ENCODE data around the gene MCMBP.

The MCMBP gene

GRCh38 chr10:119831656-119832055 is 41.0 kb downstream of the MCMBP start:
- Histone ChIP-seq H3K9ac (ENCODE audit: low read depth in 1 of 2, low read length in 2 of 2) (no peak overlapping the region), H3K27ac (ENCODE audit: low read depth, low read length) (no peak overlapping the region), H3K9me3 (ENCODE audit: control insufficient read depth in 1 of 2, low read length in 2 of 2) (no peaks in the 10 kb centered on the region), H3K36me3 (ENCODE audit: control insufficient read depth in 1 of 2, insufficient read depth in 2 of 2, low read length in 2 of 2) (peaks cover 49 to 85% of the 10 kb centered on the region in 2 donors), H3K27me3 (ENCODE audit: control insufficient read depth in 1 of 2, insufficient read depth in 2 of 2, low read length in 2 of 2) (no peaks in the 10 kb centered on the region), H3K4me1 (ENCODE audit: control insufficient read depth in 1 of 2, insufficient read depth in 2 of 2, low read length in 2 of 2) (no peaks in the 10 kb centered on the region), H3K4me3 (ENCODE audit: low read depth in 1 of 2, low read length in 2 of 2) (no peak overlapping the region)

DNA sequence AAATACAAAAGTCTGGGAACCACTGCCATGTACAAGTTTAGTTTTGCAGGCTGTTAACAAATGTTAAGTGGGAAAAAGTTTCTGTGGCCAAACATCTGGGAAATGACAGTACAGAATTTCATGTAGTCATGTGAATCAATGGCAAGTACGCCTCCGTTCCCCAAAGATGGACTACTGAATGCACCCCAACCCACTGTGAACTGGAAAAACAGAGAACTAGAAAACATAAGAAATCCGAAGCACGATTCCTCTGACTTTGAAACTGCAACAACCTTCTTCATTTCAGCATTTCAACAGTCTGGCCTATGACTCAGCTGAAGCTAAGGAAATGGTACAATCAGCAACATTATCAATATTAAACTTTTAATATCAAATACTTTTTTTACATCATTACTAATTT is 41.8 kb downstream of the MCMBP start:
- no peaks in the 10 kb centered on the region for H3K9me3 ChIP-seq (ENCODE audit: control insufficient read depth in 1 of 2, low read length in 2 of 2)
- no peaks in the 10 kb centered on the region for H3K4me1 ChIP-seq (ENCODE audit: control insufficient read depth in 1 of 2, insufficient read depth in 2 of 2, low read length in 2 of 2)
- no peak overlapping the region for H3K4me3 ChIP-seq (ENCODE audit: low read depth in 1 of 2, low read length in 2 of 2)
- no peaks in the 10 kb centered on the region for H3K27me3 ChIP-seq (ENCODE audit: control insufficient read depth in 1 of 2, insufficient read depth in 2 of 2, low read length in 2 of 2)
- no peak overlapping the region for H3K9ac ChIP-seq (ENCODE audit: low read depth in 1 of 2, low read length in 2 of 2)
- H3K36me3 ChIP-seq (ENCODE audit: control insufficient read depth in 1 of 2, insufficient read depth in 2 of 2, low read length in 2 of 2) = peaks cover 45 to 78% of the 10 kb centered on the region in 2 donors
- H3K27ac ChIP-seq (ENCODE audit: low read depth, low read length) = no peak overlapping the region

GRCh38 chr10:119829429-119829828 is 43.2 kb downstream of the MCMBP start:
- peaks cover 38 to 66% of the 10 kb centered on the region in 2 donors for H3K36me3 ChIP-seq (ENCODE audit: control insufficient read depth in 1 of 2, insufficient read depth in 2 of 2, low read length in 2 of 2)
- H3K9ac ChIP-seq (ENCODE audit: low read depth in 1 of 2, low read length in 2 of 2) = no peak overlapping the region
- H3K4me1 ChIP-seq (ENCODE audit: control insufficient read depth in 1 of 2, insufficient read depth in 2 of 2, low read length in 2 of 2) = no peaks in the 10 kb centered on the region
- H3K4me3 ChIP-seq (ENCODE audit: low read depth in 1 of 2, low read length in 2 of 2) = no peak overlapping the region
- H3K27me3 ChIP-seq (ENCODE audit: control insufficient read depth in 1 of 2, insufficient read depth in 2 of 2, low read length in 2 of 2) = no peaks in the 10 kb centered on the region
- no peak overlapping the region for H3K27ac ChIP-seq (ENCODE audit: low read depth, low read length)
- no peaks in the 10 kb centered on the region for H3K9me3 ChIP-seq (ENCODE audit: control insufficient read depth in 1 of 2, low read length in 2 of 2)

DNA sequence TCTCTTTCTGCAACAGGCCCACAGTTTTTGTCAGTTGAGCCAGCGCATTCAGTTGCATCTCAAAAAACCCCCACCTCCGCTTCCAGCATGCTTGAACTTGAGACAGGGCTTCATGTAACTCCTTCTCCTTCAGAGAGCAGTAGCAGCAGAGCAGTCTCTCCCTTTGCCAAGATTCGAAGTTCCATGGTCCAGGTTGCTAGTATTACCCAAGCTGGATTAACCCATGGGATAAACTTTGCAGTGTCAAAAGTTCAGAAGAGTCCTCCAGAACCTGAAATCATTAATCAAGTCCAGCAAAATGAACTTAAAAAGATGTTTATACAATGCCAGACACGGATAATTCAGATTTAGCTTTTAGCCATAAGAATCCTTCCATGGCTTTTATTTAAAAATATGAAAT is 45.2 kb downstream of the MCMBP start:
- Histone ChIP-seq H3K36me3 (ENCODE audit: control insufficient read depth in 1 of 2, insufficient read depth in 2 of 2, low read length in 2 of 2) (peaks cover 39 to 61% of the 10 kb centered on the region in 2 donors), H3K9me3 (ENCODE audit: control insufficient read depth in 1 of 2, low read length in 2 of 2) (no peaks in the 10 kb centered on the region), H3K4me1 (ENCODE audit: control insufficient read depth in 1 of 2, insufficient read depth in 2 of 2, low read length in 2 of 2) (no peaks in the 10 kb centered on the region), H3K4me3 (ENCODE audit: low read depth in 1 of 2, low read length in 2 of 2) (no peak overlapping the region), H3K27me3 (ENCODE audit: control insufficient read depth in 1 of 2, insufficient read depth in 2 of 2, low read length in 2 of 2) (no peaks in the 10 kb centered on the region), H3K9ac (ENCODE audit: low read depth in 1 of 2, low read length in 2 of 2) (no peak overlapping the region), H3K27ac (ENCODE audit: low read depth, low read length) (no peak overlapping the region)

- H3K27me3 ChIP-seq (ENCODE audit: control insufficient read depth in 1 of 2, insufficient read depth in 2 of 2, low read length in 2 of 2) = no peaks in the 10 kb centered on the region
- H3K9me3 ChIP-seq (ENCODE audit: control insufficient read depth in 1 of 2, low read length in 2 of 2) = no peaks in the 10 kb centered on the region
- no peak overlapping the region for H3K9ac ChIP-seq (ENCODE audit: low read depth in 1 of 2, low read length in 2 of 2)
- peaks cover 35 to 54% of the 10 kb centered on the region in 2 donors for H3K36me3 ChIP-seq (ENCODE audit: control insufficient read depth in 1 of 2, insufficient read depth in 2 of 2, low read length in 2 of 2)
- H3K27ac ChIP-seq (ENCODE audit: low read depth, low read length) = no peak overlapping the region
- H3K4me1 ChIP-seq (ENCODE audit: control insufficient read depth in 1 of 2, insufficient read depth in 2 of 2, low read length in 2 of 2) = no peaks in the 10 kb centered on the region
- H3K4me3 ChIP-seq (ENCODE audit: low read depth in 1 of 2, low read length in 2 of 2) = no peak overlapping the region
These were observed 45.9 kb downstream of the MCMBP start for GRCh38 chr10:119826771-119827170.

- Histone ChIP-seq H3K27ac (ENCODE audit: low read depth, low read length) (no peak overlapping the region), H3K27me3 (ENCODE audit: control insufficient read depth in 1 of 2, insufficient read depth in 2 of 2, low read length in 2 of 2) (no peaks in the 10 kb centered on the region), H3K4me3 (ENCODE audit: low read depth in 1 of 2, low read length in 2 of 2) (no peak overlapping the region), H3K9me3 (ENCODE audit: control insufficient read depth in 1 of 2, low read length in 2 of 2) (no peaks in the 10 kb centered on the region), H3K36me3 (ENCODE audit: control insufficient read depth in 1 of 2, insufficient read depth in 2 of 2, low read length in 2 of 2) (peaks cover 22 to 31% of the 10 kb centered on the region in 2 donors), H3K9ac (ENCODE audit: low read depth in 1 of 2, low read length in 2 of 2) (no peak overlapping the region), H3K4me1 (ENCODE audit: control insufficient read depth in 1 of 2, insufficient read depth in 2 of 2, low read length in 2 of 2) (no peaks in the 10 kb centered on the region)
These were observed 48.3 kb downstream of the MCMBP start for GRCh38 chr10:119824299-119824698.

DNA sequence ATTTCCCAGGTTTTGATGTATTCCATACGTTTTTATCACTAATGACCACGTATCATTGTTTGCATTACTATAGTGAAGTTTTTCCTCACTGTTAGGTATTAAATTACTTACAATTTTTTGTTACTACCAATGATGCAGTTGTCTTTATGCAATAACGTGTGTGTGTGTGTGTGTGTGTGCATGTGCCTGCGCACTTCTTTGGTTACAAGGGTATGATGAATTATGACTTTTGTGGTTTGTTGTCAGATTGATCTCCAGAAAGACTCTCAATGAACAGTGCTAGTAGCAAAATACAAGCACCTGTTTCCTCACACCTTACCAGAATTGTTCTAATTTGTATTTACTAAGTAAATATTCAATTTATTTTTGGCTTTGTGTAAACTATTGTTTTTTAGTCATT is 51.5 kb downstream of the MCMBP start:
- H3K27ac ChIP-seq (ENCODE audit: low read depth, low read length) = no peak overlapping the region
- H3K36me3 ChIP-seq (ENCODE audit: control insufficient read depth in 1 of 2, insufficient read depth in 2 of 2, low read length in 2 of 2) = peaks cover 5 to 13% of the 10 kb centered on the region in 2 donors
- no peak overlapping the region for H3K9ac ChIP-seq (ENCODE audit: low read depth in 1 of 2, low read length in 2 of 2)

DNA sequence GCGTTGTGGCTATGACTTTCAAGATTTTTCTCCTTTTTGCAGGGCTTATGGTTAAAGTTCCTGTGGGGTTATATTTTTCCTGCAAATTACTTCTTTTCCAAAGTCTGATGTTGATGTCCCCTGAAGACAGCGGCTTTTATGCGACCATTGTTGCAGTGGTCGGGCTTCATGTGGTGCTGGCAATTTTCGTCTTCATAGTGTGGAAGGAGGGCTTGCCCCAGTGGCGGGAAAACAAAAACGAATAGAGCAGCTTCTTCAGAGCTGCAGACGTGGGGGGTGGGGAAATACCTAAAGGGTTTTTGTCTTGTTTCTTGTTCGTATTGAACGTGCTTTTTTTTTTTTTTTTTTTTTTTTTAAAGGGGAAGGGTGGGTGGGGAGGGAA is 53.8 kb downstream of the MCMBP start:
- peak overlapping the region in 1 of 2 donors; percentile 22 for H3K4me3 ChIP-seq (ENCODE audit: low read depth in 1 of 2, low read length in 2 of 2)
- no peak overlapping the region for H3K27ac ChIP-seq (ENCODE audit: low read depth, low read length)
- no peak overlapping the region for H3K9ac ChIP-seq (ENCODE audit: low read depth in 1 of 2, low read length in 2 of 2)
- H3K27me3 ChIP-seq (ENCODE audit: control insufficient read depth in 1 of 2, insufficient read depth in 2 of 2, low read length in 2 of 2) = no peaks in the 10 kb centered on the region
- no peaks in the 10 kb centered on the region for H3K4me1 ChIP-seq (ENCODE audit: control insufficient read depth in 1 of 2, insufficient read depth in 2 of 2, low read length in 2 of 2)
- H3K36me3 ChIP-seq (ENCODE audit: control insufficient read depth in 1 of 2, insufficient read depth in 2 of 2, low read length in 2 of 2) = peaks cover 1 to 19% of the 10 kb centered on the region in 2 donors
- no peaks in the 10 kb centered on the region for H3K9me3 ChIP-seq (ENCODE audit: control insufficient read depth in 1 of 2, low read length in 2 of 2)

More for the DNA sequence above, 51.5 kb downstream of the MCMBP start:
- Histone ChIP-seq H3K4me3 (ENCODE audit: low read depth in 1 of 2, low read length in 2 of 2) (no peak overlapping the region), H3K9me3 (ENCODE audit: control insufficient read depth in 1 of 2, low read length in 2 of 2) (no peaks in the 10 kb centered on the region), H3K27me3 (ENCODE audit: control insufficient read depth in 1 of 2, insufficient read depth in 2 of 2, low read length in 2 of 2) (no peaks in the 10 kb centered on the region), H3K4me1 (ENCODE audit: control insufficient read depth in 1 of 2, insufficient read depth in 2 of 2, low read length in 2 of 2) (no peaks in the 10 kb centered on the region)

DNA sequence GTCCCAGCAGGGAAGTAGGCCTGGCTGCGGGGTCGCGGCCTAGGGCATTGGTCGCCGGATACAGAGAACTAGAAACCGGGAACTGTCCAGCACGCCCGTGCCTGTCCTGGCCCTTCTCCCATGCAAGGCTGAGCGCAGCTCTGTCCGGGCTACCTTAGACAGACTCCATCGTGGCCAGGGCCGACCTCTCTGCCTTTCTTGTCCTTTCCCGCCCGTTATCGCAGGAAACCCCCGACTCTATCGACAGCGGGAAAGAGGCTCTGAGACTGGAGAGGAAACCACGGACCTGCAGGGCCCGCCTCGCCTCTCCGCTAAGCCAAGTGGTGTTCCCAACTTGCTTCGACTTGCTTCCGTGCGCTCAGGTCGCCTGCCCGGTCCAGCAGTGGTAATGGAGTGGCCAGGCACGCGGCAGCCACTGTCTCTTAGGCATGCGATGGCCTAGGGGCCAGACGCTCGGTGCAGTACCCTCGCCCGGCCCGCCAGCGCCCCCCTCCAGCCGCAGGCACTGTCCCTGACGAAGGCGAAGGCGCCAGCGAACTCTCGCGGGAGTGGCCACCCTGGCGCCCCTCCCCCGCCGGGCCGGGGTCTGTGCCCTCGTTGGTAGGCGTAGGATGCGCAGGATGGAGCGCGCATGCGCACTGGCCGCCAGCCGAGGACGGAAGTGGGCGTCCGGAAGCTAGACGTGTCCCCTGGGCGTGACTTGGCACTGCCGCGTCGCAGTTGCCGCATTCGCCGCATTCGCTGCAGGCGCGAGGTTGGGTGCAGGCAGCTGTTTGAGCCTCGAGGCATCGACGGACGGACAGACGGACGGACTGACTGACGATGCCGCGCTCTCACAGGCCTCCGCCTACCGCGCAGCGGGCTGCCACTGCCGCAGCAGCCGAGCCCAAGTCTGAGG is 54.4 kb downstream of the MCMBP start:
- H3K9ac ChIP-seq (ENCODE audit: low read depth in 1 of 2, low read length in 2 of 2) = no peak overlapping the region
- peaks cover 0 to 18% of the 10 kb centered on the region in 2 donors for H3K36me3 ChIP-seq (ENCODE audit: control insufficient read depth in 1 of 2, insufficient read depth in 2 of 2, low read length in 2 of 2)
- no peak overlapping the region for H3K27ac ChIP-seq (ENCODE audit: low read depth, low read length)
- H3K4me1 ChIP-seq (ENCODE audit: control insufficient read depth in 1 of 2, insufficient read depth in 2 of 2, low read length in 2 of 2) = no peaks in the 10 kb centered on the region
- H3K4me3 ChIP-seq (ENCODE audit: low read depth in 1 of 2, low read length in 2 of 2) = peak overlapping the region in 1 of 2 donors; percentile 22
- H3K9me3 ChIP-seq (ENCODE audit: control insufficient read depth in 1 of 2, low read length in 2 of 2) = no peaks in the 10 kb centered on the region
- H3K27me3 ChIP-seq (ENCODE audit: control insufficient read depth in 1 of 2, insufficient read depth in 2 of 2, low read length in 2 of 2) = no peaks in the 10 kb centered on the region

DNA sequence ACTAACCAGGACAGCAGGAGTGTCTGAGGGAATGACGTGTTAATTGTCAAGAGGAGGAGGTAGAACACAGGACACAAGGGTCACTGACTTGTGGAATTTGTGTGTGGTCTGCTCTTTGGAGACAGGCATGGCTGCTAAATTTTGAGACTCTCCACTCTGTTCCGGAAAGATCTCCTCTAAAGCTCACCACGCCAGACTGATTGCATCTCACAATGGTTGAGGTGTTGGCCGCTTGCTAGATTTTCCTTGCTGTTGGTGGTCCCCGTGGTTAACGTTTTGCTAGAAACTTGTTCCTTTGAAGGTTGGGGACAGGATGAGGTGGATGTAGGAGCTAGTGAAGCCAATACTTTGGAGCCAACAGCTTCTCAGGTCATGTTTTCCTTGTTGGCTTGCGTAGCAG is 57.0 kb downstream of the MCMBP start:
- Histone ChIP-seq H3K27ac (ENCODE audit: low read depth, low read length) (no peak overlapping the region), H3K9me3 (ENCODE audit: control insufficient read depth in 1 of 2, low read length in 2 of 2) (no peaks in the 10 kb centered on the region), H3K36me3 (ENCODE audit: control insufficient read depth in 1 of 2, insufficient read depth in 2 of 2, low read length in 2 of 2) (peaks cover 0 to 14% of the 10 kb centered on the region in 2 donors), H3K4me1 (ENCODE audit: control insufficient read depth in 1 of 2, insufficient read depth in 2 of 2, low read length in 2 of 2) (no peaks in the 10 kb centered on the region), H3K4me3 (ENCODE audit: low read depth in 1 of 2, low read length in 2 of 2) (no peak overlapping the region), H3K27me3 (ENCODE audit: control insufficient read depth in 1 of 2, insufficient read depth in 2 of 2, low read length in 2 of 2) (no peaks in the 10 kb centered on the region), H3K9ac (ENCODE audit: low read depth in 1 of 2, low read length in 2 of 2) (no peak overlapping the region)
